ENCODE results near the gene RASAL2. TPM values are rescaled to one million over a fixed set of nuclear protein-coding genes. Genes with fewer than 3 reads are reported as not detected.

The RASAL2 gene
- total and polyA plus RNA-seq, 2 experiments from 2014 or later = 16.0 to 42.2 TPM

GRCh38 chr1:178529364-178530036, 435.6 kb downstream of the RASAL2 start:
- no peaks in the 10 kb centered on the region for H3K36me3 ChIP-seq (ENCODE audit: insufficient read depth)
- no peak overlapping the region for H3K27ac ChIP-seq (ENCODE audit: low read depth)
- H3K4me1 ChIP-seq (ENCODE audit: insufficient read depth) = no peaks in the 10 kb centered on the region
- H3K4me1 Mint-ChIP-seq = no peaks in the 10 kb centered on the region; the same call in 2 of the 3 replicates
- no peak overlapping the region for H3K4me2 ChIP-seq
- peak; percentile 47 for DNase-seq (ENCODE audit: low spot score)
- 0 out of 2 replicates have a peak, but pooled peaks cover 4% of the 10 kb centered on the region for H3K9me2 ChIP-seq (ENCODE audit: insufficient read depth)
- no peak overlapping the region for H3K4me3 Mint-ChIP-seq
- no peaks in the 10 kb centered on the region; the same call in 2 of the 3 replicates for H3K9me3 Mint-ChIP-seq
- no peaks in the 10 kb centered on the region for H4K20me1 ChIP-seq (replicated peaks; ENCODE audit: insufficient read depth)
- no peaks in the 10 kb centered on the region for H3F3A ChIP-seq (replicated peaks; ENCODE audit: low read depth)
- peak; percentile 78 for ATAC-seq
- no peaks in the 10 kb centered on the region for H3K36me3 Mint-ChIP-seq (ENCODE audit: low read depth)
- no peak for TF ChIP-seq CREB1 (CRISPR knock-in tag; IDR thresholded peaks at IDR 0.05; ENCODE audit: low read depth)
- TF ChIP-seq CTCF (conservative IDR thresholded peaks at IDR 0.05; ENCODE audit: low read depth in 2 of 2) = peak in 1 of 2 experiments; percentile 62; a peak in 3 of 4 replicates
- H3K27me3 ChIP-seq (ENCODE audit: insufficient read depth) = no peaks in the 10 kb centered on the region
- no peak overlapping the region for H2AFZ ChIP-seq
- no peaks in the 10 kb centered on the region for H3K79me2 ChIP-seq (replicated peaks; ENCODE audit: insufficient read depth)
- H3K27me3 Mint-ChIP-seq (ENCODE audit: insufficient read depth, low read depth, poor library complexity) = peaks cover 7% of the 10 kb centered on the region
- no peak overlapping the region for H3K27ac Mint-ChIP-seq
- no peak overlapping the region for H3K4me3 ChIP-seq

DNA sequence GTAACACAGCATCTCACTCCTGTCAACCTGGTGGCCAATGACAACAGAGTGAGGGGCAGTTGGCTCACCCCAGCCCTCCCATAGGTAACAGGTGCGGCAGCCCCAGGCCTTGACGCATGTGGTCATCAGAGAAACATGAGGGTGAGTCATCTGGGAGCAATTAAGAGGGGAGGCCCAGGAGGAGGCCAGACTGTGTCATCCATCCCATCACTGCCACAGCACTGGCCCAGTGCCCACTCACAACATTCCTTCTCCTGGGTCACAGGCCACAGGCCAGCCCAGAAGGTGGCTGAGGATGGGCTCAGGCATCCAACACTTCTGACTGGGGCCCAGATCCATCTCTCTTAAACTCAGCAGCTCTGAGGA, 436.1 kb downstream of the RASAL2 start:
- Histone ChIP-seq H3F3A (replicated peaks; ENCODE audit: low read depth) (no peaks in the 10 kb centered on the region), H3K27ac (ENCODE audit: low read depth) (no peak overlapping the region), H3K36me3 (ENCODE audit: insufficient read depth) (no peaks in the 10 kb centered on the region), H3K79me2 (replicated peaks; ENCODE audit: insufficient read depth) (no peaks in the 10 kb centered on the region), H3K9me2 (ENCODE audit: insufficient read depth) (0 out of 2 replicates have a peak, but pooled peaks cover 4% of the 10 kb centered on the region), H4K20me1 (replicated peaks; ENCODE audit: insufficient read depth) (no peaks in the 10 kb centered on the region), H3K4me2 (no peak overlapping the region), H3K4me3 (no peak overlapping the region), H3K27me3 (ENCODE audit: insufficient read depth) (no peaks in the 10 kb centered on the region), H2AFZ (no peak overlapping the region), H3K4me1 (ENCODE audit: insufficient read depth) (no peaks in the 10 kb centered on the region)
- H3K27me3 Mint-ChIP-seq (ENCODE audit: insufficient read depth, low read depth, poor library complexity) = peaks cover 10% of the 10 kb centered on the region
- no peaks in the 10 kb centered on the region; the same call in 2 of the 3 replicates for H3K9me3 Mint-ChIP-seq
- H3K27ac Mint-ChIP-seq = no peak overlapping the region
- no peak for TF ChIP-seq STAT1 (IDR thresholded peaks at IDR 0.05; ENCODE audit: unreplicated experiment)
- no peak for TF ChIP-seq NANOG (IDR thresholded peaks at IDR 0.05; ENCODE audit: borderline replicate concordance)
- no peak for TF ChIP-seq JUNB (IDR thresholded peaks at IDR 0.05; ENCODE audit: unreplicated experiment)
- no peak for TF ChIP-seq CTCF (conservative IDR thresholded peaks at IDR 0.05; ENCODE audit: low read depth in 2 of 2)
- TF ChIP-seq, protein P1, sequence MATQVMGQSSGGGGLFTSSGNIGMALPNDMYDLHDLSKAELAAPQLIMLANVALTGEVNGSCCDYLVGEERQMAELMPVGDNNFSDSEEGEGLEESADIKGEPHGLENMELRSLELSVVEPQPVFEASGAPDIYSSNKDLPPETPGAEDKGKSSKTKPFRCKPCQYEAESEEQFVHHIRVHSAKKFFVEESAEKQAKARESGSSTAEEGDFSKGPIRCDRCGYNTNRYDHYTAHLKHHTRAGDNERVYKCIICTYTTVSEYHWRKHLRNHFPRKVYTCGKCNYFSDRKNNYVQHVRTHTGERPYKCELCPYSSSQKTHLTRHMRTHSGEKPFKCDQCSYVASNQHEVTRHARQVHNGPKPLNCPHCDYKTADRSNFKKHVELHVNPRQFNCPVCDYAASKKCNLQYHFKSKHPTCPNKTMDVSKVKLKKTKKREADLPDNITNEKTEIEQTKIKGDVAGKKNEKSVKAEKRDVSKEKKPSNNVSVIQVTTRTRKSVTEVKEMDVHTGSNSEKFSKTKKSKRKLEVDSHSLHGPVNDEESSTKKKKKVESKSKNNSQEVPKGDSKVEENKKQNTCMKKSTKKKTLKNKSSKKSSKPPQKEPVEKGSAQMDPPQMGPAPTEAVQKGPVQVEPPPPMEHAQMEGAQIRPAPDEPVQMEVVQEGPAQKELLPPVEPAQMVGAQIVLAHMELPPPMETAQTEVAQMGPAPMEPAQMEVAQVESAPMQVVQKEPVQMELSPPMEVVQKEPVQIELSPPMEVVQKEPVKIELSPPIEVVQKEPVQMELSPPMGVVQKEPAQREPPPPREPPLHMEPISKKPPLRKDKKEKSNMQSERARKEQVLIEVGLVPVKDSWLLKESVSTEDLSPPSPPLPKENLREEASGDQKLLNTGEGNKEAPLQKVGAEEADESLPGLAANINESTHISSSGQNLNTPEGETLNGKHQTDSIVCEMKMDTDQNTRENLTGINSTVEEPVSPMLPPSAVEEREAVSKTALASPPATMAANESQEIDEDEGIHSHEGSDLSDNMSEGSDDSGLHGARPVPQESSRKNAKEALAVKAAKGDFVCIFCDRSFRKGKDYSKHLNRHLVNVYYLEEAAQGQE (IDR thresholded peaks at IDR 0.05; ENCODE audit: unreplicated experiment) = no peak
- no peak for TF ChIP-seq CREB1 (CRISPR knock-in tag; IDR thresholded peaks at IDR 0.05; ENCODE audit: low read depth)
- no peak for TF ChIP-seq ZNF331 (CRISPR knock-in tag; IDR thresholded peaks at IDR 0.05; ENCODE audit: low read depth)
- no peak overlapping the region for H3K4me3 Mint-ChIP-seq
- no peaks in the 10 kb centered on the region; the same call in 2 of the 3 replicates for H3K4me1 Mint-ChIP-seq
- H3K36me3 Mint-ChIP-seq (ENCODE audit: low read depth) = no peaks in the 10 kb centered on the region
- ATAC-seq = no peak
- no peak for DNase-seq (ENCODE audit: low spot score)

Measured in GM23338 (cell line).